CD4-positive, alpha-beta T cell treated with Interleukin-21 for 1 hour (primary cell): Measurements from ENCODE around the gene PEPD.

Experiments
- DNase-seq: peaks from one replicate; pipeline ENCODE4 v3.0.0-alpha.2; 2020

Gene PEPD

GRCh38 chr19:33545217-33545981 lies 23.8 kb upstream of the PEPD start:
- no peak for DNase-seq

GRCh38 chr19:33535226-33535625 lies 13.6 kb upstream of the PEPD start:
- DNase-seq, result no peak

- DNase-seq, result no peak
Observed at GRCh38 chr19:33532859-33533460, 11.4 kb upstream of the PEPD start.

- no peak for DNase-seq
Observed at GRCh38 chr19:33530842-33531241, 9.3 kb upstream of the PEPD start.

- no peak for DNase-seq
Observed at GRCh38 chr19:33530296-33530695, 8.7 kb upstream of the PEPD start.

- DNase-seq, result no peak
Observed at GRCh38 chr19:33529094-33529676, 7.6 kb upstream of the PEPD start.

GRCh38 chr19:33528404-33528803 lies 6.8 kb upstream of the PEPD start:
- no peak for DNase-seq

GRCh38 chr19:33527125-33527524 lies 5.5 kb upstream of the PEPD start:
- no peak for DNase-seq

- no peak for DNase-seq
Observed at GRCh38 chr19:33524024-33524664, 2.6 kb upstream of the PEPD start.

GRCh38 chr19:33523167-33523566 lies 1.6 kb upstream of the PEPD start:
- DNase-seq, result no peak

GRCh38 chr19:33522371-33522662 lies 726 bp upstream of the PEPD start:
- DNase-seq, result no peak

- no peak for DNase-seq
Observed at GRCh38 chr19:33520844-33521479, 629 bp downstream of the PEPD start.

- DNase-seq, result no peak
Observed at GRCh38 chr19:33520048-33520643, 1.4 kb downstream of the PEPD start.

- no peak for DNase-seq
Observed at GRCh38 chr19:33519416-33519815, 2.2 kb downstream of the PEPD start.

- no peak for DNase-seq
Observed at GRCh38 chr19:33518541-33518940, 3.0 kb downstream of the PEPD start.

- no peak for DNase-seq
Observed at GRCh38 chr19:33517922-33518321, 3.7 kb downstream of the PEPD start.

- DNase-seq, result no peak
Observed at GRCh38 chr19:33515921-33516320, 5.7 kb downstream of the PEPD start.

- no peak for DNase-seq
Observed at GRCh38 chr19:33514885-33515551, 6.6 kb downstream of the PEPD start.

GRCh38 chr19:33513424-33513823 lies 8.2 kb downstream of the PEPD start:
- no peak for DNase-seq

- no peak for DNase-seq
Observed at GRCh38 chr19:33512580-33513137, 8.9 kb downstream of the PEPD start.

GRCh38 chr19:33512021-33512420 lies 9.6 kb downstream of the PEPD start:
- DNase-seq, result no peak

GRCh38 chr19:33511346-33511745 lies 10.2 kb downstream of the PEPD start:
- no peak for DNase-seq
